Measurements from ENCODE around the gene NDUFAF4.

DNA sequence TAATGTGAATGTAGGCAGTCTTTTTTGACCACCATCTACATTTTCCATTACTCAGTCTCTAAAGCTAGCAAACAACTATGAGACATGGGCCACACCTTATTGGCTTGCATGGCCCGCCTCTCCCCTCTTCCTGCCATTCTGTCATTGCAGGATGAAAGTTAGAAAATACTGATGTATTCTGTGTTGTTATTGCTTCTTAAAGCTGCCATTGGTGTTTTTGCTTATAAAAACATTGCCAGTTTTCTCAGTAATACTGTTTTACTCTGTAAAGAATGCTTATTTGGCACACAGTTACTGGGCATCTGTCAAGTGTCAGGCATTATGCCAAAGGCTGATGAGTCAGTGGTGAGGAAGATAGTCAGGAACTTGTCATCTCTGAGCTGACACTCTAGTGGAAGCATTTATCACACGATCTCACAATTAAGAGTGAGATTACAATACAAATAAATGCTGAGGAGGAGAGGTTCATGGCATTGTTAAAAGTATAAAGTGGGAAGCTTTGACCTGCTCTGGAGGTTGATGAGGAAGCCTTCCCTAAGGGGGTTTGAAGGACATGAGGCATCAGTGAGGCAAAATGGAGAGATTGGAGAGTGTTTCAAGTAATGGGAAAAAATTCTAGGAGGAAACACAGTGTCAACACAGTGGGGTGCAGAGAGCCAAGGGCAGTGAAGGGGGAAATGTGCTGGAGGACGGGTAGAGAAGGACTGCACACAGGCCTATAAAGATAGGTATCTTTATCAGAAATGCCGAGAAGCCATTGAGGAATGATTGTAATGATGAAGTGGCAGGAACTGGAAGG is 41.5 kb upstream of the NDUFAF4 start:
- no peak for TF ChIP-seq EZH2phosphoT487 (IDR thresholded peaks at IDR 0.05; ENCODE audit: low read depth)
- TF ChIP-seq, protein P1, sequence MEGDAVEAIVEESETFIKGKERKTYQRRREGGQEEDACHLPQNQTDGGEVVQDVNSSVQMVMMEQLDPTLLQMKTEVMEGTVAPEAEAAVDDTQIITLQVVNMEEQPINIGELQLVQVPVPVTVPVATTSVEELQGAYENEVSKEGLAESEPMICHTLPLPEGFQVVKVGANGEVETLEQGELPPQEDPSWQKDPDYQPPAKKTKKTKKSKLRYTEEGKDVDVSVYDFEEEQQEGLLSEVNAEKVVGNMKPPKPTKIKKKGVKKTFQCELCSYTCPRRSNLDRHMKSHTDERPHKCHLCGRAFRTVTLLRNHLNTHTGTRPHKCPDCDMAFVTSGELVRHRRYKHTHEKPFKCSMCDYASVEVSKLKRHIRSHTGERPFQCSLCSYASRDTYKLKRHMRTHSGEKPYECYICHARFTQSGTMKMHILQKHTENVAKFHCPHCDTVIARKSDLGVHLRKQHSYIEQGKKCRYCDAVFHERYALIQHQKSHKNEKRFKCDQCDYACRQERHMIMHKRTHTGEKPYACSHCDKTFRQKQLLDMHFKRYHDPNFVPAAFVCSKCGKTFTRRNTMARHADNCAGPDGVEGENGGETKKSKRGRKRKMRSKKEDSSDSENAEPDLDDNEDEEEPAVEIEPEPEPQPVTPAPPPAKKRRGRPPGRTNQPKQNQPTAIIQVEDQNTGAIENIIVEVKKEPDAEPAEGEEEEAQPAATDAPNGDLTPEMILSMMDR (IDR thresholded peaks at IDR 0.05; ENCODE audit: low read depth, low read length), result no peak
